Rectal smooth muscle tissue (tissue), 1 donor: ENCODE data around the gene CNPY1.

Source experiments
- H3K27ac ChIP-seq: one replicate; pipeline ENCODE4 v1.7.0; 2013; ENCODE audit warnings: low read depth, low read length, inconsistent platforms
- H3K27me3 ChIP-seq: one replicate; pipeline ENCODE4 v1.7.0; 2013; ENCODE audit warnings: low read length; ENCODE audit not compliant: control insufficient read depth, insufficient read depth
- H3K36me3 ChIP-seq: one replicate; pipeline ENCODE4 v1.7.0; 2013; ENCODE audit warnings: low read length; ENCODE audit not compliant: control insufficient read depth, insufficient read depth
- H3K4me1 ChIP-seq: one replicate; pipeline ENCODE4 v1.7.0; 2013; ENCODE audit warnings: low read length; ENCODE audit not compliant: control insufficient read depth, insufficient read depth
- H3K4me3 ChIP-seq: one replicate; pipeline ENCODE4 v1.7.0; 2013; ENCODE audit warnings: low read length
- H3K9ac ChIP-seq: one replicate; pipeline ENCODE4 v1.7.0; 2013; ENCODE audit warnings: low read length

The CNPY1 gene

DNA sequence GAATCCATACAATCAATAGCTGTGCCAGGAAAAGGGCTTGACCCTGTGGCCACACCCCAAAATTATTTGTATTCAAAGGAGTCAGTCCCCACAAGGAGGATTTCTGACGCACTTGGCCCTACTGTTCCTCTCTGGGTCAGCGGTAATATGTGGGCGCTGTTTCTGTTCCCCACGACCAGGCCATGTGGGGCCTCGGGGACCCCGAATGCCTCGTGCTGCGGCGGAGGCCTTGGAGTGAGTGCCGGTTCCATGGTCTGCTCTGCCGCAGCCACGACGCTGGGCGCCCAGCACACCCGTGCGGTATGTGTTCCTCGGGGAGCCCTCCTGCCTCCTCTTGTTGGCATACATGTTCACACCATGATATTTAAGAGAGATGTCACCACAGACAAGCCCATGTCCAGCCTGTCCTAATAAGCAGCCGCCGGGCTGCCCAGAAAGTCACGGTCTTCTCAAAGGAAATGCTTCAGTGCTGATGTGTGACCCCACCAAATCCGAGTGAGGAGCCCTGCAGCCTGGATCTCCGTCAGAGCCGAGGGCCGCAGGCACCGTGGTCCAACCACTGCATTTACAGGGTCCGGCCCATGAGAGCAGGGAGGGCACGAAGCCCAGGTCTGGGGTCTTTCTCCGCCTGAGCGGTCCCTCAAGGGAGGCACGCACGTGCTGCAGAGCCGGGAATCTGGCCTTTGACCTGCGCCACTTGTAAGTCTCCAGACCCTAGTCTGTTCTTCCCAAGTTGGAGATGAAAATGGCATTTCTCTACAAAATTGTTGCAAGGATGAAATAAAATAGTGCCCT lies 52.4 kb downstream of the CNPY1 start:
- H3K27ac ChIP-seq = no peak overlapping the region
- H3K27me3 ChIP-seq = no peaks in the 10 kb centered on the region
- no peak overlapping the region for H3K9ac ChIP-seq
- H3K4me3 ChIP-seq = no peak overlapping the region
- no peaks in the 10 kb centered on the region for H3K36me3 ChIP-seq
- no peaks in the 10 kb centered on the region for H3K4me1 ChIP-seq

DNA sequence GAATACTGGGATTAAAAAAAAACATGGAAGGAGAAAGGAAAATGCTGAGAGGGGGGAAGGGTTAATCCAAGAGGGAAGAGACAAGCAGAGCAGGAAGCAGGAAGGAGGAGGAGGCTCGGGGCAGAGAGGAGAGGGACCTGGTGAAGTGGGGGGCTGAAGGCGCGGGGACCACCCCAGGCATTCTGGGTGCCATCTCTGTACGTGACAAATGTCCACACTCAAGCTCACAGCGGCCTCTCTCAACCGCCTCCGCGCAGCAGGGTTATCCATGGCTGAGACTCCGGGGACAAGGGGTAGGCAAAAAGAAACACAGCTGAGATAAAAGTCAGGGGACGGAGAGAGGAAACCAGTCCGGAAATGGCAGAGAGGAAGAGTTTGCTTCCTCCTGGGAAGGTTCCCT lies 54.5 kb downstream of the CNPY1 start:
- peaks cover 6% of the 10 kb centered on the region for H3K27me3 ChIP-seq
- no peak overlapping the region for H3K27ac ChIP-seq
- H3K36me3 ChIP-seq = no peaks in the 10 kb centered on the region

DNA sequence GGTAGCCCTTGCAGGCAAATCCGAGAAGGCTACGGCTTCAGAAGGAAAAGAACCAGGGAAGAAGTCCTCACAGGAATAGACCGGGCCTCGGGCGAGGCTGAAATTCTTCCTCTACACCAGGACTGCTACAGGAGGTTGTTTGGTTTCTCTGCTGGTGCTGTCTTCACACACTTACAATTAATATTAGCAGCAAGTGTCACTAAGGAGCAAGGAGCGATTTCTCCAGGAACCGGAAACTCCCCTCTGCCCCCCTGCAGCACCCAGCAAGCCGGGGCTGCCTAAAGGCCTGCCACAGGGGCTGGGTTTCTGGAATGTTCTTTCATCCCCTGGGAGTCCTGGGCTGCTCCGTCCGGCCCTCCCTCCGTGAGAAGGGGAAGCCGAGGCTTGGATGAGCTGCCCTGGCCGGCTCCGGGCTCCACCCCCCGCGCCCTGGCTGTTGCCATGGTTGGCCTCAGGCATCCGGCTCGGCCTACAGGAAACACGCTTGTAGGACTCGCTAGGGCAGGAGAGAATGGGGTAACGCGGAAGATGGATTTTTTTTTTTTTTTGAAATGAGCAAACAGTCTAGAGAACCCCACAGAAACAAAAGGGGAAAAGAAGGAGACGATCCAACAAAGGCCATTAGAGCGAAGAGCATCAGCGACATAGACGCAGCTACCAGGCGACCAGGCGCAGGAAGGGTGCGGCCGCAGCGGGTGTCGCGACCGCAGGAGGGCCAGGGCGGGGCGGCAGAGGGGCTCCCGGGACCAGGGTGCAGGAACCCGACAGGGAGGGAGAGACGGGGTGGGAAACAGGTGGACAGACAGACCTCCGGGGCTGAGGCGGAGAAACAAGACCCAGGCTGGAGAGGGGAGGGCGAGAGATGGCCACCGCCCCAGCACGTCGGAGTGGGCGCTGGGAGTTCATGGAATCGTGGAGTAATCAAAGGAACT lies 55.4 kb downstream of the CNPY1 start:
- Histone ChIP-seq H3K9ac (no peak overlapping the region), H3K27ac (no peak overlapping the region)

More for the DNA sequence above, 54.5 kb downstream of the CNPY1 start:
- Histone ChIP-seq H3K4me1 (no peaks in the 10 kb centered on the region), H3K4me3 (no peak overlapping the region), H3K9ac (no peak overlapping the region)

DNA sequence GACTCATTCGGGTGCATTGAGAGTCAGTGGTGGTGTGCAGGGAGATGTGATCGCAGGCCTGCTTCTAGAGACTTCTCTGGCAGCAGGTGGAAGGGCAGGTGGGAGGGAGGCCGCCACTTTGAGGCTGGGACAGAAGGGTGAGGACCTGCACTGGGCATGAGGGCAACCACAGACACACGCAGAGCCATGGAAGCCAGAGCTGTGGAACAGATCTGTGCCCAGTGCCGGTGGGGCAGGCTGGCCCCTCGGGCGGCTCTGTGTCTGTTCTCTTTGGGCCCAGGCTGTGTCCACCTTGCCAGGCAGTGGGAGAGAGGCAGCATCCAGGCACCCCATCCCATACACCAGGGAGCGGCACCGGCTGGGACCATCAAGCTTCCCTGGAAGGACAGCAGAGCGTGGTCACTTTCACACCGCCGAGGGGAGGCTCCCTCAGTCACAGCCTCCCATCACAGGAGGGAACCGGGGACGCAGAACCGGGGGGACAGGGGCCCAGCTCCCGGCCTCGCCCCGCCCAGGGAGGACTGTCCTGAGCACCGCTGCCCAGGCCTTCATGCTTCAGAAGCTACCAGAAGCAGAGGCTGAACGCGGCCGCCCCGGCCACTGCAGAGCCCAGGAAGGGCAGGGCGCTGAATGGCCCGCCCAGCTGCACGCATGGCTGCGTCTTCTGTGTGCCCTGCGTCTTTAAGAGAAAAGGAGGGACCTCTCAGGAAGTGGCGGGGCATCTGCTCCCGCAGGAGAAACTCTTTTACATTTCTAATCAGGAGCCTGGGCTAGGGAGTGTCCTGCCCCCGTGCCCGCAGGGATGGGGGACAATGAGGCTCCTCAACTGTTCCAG lies 56.3 kb downstream of the CNPY1 start:
- H3K27ac ChIP-seq = no peak overlapping the region
- H3K4me3 ChIP-seq = peak overlapping the region; percentile 71
- no peaks in the 10 kb centered on the region for H3K4me1 ChIP-seq
- no peaks in the 10 kb centered on the region for H3K36me3 ChIP-seq
- peaks cover 8% of the 10 kb centered on the region for H3K27me3 ChIP-seq
- H3K9ac ChIP-seq = no peak overlapping the region

More for the DNA sequence above, 55.4 kb downstream of the CNPY1 start:
- Histone ChIP-seq H3K4me3 (peak overlapping the region; percentile 71), H3K4me1 (no peaks in the 10 kb centered on the region), H3K36me3 (no peaks in the 10 kb centered on the region), H3K27me3 (peaks cover 8% of the 10 kb centered on the region)

DNA sequence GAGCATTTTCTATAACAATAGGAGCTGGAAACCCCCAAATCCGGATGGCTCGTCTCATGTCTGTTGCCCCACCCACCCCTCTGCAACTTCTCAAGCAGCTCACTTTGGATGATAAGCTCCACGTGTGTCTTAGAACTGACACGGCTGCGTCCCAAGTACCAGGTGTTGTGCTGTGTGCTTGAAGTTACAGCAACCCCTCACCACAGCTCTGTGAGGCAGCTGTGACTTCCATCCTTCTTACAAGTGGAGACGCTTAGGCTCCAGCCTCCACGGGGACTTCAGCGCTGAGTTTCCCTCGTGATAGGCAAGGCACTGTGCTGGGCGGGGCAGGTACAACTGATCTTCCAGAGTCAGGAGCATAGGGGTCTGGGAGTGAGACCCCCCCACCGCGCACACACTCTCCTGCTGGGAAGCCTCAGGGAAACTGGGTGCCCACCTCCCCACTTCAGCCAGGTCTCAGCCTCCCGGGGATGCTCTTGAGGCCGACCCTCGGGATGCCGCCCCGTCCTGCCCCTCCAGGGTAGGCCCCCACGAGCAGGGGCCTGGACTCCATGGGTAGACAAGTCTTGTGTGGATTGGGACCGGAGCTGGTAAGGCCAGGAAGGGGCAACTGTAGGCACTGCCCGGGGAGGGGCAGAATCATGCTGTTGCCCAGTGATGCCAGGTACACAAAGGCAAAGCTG lies 57.1 kb downstream of the CNPY1 start:
- Histone ChIP-seq H3K27ac (no peak overlapping the region), H3K9ac (no peak overlapping the region), H3K36me3 (no peaks in the 10 kb centered on the region), H3K27me3 (peaks cover 12% of the 10 kb centered on the region), H3K4me3 (no peak overlapping the region), H3K4me1 (no peaks in the 10 kb centered on the region)

DNA sequence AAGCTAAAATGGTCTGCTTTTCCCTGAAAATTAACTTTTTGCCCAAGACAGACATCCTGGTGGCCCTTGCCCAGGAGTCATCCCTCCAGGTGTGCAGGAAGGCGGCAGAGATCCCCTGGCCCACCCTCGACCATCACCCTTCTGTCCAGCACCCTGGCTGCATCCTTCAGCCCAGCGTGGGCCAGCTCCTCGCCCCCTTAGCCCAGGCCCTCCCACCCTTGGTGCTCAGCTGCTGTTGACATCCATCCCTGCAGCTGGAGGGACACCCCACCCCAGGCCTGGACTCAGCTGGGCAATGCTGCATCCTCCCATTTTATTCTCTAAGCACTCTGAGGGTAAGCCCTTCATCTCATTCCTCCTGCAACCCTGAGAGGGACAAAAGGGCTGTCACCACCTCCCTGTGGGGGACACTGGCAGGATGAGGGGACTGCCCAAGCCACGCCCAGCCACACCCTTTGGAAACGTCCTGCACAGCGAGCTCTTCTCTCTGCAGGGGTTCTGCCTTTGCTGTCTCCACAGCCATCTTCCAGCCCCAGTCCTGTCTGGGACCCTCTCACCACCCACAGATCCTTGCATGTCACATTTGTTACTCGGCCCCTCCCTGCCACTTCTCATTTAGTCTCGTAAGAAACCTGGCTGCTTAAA lies 57.8 kb downstream of the CNPY1 start:
- Histone ChIP-seq H3K9ac (no peak overlapping the region), H3K27ac (no peak overlapping the region), H3K4me1 (no peaks in the 10 kb centered on the region), H3K27me3 (peaks cover 16% of the 10 kb centered on the region), H3K4me3 (no peak overlapping the region), H3K36me3 (no peaks in the 10 kb centered on the region)

- no peak overlapping the region for H3K9ac ChIP-seq
- peaks cover 19% of the 10 kb centered on the region for H3K27me3 ChIP-seq
- H3K4me1 ChIP-seq = no peaks in the 10 kb centered on the region
- no peak overlapping the region for H3K4me3 ChIP-seq
- H3K36me3 ChIP-seq = no peaks in the 10 kb centered on the region
- no peak overlapping the region for H3K27ac ChIP-seq
These were observed 58.6 kb downstream of the CNPY1 start for GRCh38 chr7:155487509-155488482.

DNA sequence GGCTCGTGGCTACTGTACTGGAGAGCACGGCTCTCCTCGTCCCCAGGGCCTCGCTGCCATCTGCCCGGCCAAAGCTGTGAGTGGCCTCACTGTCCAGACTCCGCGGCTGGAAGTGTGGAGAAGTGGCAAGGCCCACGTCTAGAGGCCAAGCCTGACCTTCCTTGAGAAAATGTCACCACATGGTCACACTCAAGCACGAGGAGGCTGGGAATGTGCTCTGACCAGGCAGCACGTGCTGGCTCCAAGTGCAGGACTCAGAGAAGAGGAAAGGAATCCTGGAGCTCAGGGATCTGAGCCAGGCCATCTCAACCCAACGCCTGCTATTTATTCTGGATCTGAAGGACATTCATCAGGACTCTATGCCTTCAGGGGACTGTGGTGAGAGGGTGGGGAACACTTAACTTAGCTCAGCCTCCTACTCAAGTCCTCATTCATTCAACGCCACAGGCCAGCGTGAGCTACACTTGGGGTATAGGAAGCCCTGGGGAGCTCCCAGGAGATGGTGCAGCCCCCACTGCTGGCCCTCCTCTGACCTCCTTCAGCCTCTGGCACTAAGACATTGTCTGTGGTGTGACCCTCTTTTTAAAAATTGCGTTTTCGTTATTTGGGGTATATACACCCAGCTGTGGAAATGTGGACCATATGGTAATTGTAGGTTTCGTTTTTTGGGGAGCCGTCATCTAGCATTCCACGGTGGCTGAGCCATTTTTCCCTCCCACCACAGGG lies 59.4 kb downstream of the CNPY1 start:
- Histone ChIP-seq H3K27me3 (peaks cover 21% of the 10 kb centered on the region), H3K36me3 (no peaks in the 10 kb centered on the region), H3K4me3 (no peak overlapping the region), H3K27ac (no peak overlapping the region), H3K9ac (no peak overlapping the region), H3K4me1 (no peaks in the 10 kb centered on the region)

- Histone ChIP-seq H3K4me1 (no peaks in the 10 kb centered on the region), H3K27ac (no peak overlapping the region), H3K36me3 (no peaks in the 10 kb centered on the region), H3K4me3 (no peak overlapping the region), H3K9ac (no peak overlapping the region), H3K27me3 (peaks cover 21% of the 10 kb centered on the region)
These were observed 61.6 kb downstream of the CNPY1 start for GRCh38 chr7:155484483-155485399.
